ENCODE measurements around the gene TMEM59L.

DNA sequence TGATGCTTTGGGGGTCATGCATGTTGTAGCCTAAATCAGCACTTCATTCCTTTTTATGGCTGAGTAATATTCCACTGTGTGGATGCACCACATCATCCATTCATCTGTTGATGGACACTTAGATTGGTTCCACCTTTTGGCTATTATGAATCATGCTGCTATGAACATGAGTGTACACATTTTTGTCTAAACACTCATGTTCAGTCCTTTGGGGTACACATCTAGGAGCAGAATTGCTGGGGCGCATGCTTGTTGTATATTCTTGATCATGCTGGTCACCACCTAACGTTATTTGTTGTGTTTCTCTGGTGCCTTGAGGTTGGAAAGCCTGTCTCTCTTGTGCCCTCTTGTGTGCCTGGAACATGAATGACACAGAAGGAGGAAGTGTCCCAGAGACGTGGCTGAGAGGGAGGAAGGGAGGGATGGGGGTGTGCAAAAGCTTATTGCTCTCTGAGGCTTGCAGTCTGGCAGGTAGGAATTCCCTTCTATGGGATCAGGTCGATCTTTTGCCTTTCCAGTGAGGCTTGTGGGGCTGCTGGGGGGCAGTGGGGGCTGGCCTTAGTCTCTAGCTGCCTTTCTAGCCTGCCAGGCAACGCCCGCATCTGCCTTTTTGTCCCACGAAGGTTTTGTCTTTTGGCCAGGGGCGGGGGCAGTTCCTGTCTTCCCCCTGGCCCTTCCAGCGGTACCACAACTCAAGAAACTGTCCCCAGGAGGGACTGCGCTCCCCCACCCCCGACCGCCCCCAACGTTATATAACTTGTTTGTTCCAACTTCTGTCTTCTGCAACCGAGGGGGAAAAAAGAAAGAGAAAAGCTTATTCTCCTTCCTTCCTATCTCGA lies 31.7 kb downstream of the TMEM59L start:
- TF ChIP-seq, protein P1, sequence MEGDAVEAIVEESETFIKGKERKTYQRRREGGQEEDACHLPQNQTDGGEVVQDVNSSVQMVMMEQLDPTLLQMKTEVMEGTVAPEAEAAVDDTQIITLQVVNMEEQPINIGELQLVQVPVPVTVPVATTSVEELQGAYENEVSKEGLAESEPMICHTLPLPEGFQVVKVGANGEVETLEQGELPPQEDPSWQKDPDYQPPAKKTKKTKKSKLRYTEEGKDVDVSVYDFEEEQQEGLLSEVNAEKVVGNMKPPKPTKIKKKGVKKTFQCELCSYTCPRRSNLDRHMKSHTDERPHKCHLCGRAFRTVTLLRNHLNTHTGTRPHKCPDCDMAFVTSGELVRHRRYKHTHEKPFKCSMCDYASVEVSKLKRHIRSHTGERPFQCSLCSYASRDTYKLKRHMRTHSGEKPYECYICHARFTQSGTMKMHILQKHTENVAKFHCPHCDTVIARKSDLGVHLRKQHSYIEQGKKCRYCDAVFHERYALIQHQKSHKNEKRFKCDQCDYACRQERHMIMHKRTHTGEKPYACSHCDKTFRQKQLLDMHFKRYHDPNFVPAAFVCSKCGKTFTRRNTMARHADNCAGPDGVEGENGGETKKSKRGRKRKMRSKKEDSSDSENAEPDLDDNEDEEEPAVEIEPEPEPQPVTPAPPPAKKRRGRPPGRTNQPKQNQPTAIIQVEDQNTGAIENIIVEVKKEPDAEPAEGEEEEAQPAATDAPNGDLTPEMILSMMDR (IDR thresholded peaks at IDR 0.05; ENCODE audit: poor library complexity): no peak
- TF ChIP-seq EZH2 (IDR thresholded peaks at IDR 0.05; ENCODE audit: borderline replicate concordance) (no peak), EZH2phosphoT487 (IDR thresholded peaks at IDR 0.05; ENCODE audit: low read depth, severe bottlenecking, unreplicated experiment) (no peak)
